ENCODE results near the gene LTBP3. TPM values are rescaled to one million over a fixed set of nuclear protein-coding genes. Genes with fewer than 3 reads are reported as not detected.
"Not testable (repeated sequence)": the region's sequence is repeated elsewhere in the genome, so short reads cannot be mapped to it uniquely, and the experiment has no call there.

The LTBP3 gene
- total and polyA plus RNA-seq, 10 donors, result 20.6 to 137 (median 87.5) TPM

DNA sequence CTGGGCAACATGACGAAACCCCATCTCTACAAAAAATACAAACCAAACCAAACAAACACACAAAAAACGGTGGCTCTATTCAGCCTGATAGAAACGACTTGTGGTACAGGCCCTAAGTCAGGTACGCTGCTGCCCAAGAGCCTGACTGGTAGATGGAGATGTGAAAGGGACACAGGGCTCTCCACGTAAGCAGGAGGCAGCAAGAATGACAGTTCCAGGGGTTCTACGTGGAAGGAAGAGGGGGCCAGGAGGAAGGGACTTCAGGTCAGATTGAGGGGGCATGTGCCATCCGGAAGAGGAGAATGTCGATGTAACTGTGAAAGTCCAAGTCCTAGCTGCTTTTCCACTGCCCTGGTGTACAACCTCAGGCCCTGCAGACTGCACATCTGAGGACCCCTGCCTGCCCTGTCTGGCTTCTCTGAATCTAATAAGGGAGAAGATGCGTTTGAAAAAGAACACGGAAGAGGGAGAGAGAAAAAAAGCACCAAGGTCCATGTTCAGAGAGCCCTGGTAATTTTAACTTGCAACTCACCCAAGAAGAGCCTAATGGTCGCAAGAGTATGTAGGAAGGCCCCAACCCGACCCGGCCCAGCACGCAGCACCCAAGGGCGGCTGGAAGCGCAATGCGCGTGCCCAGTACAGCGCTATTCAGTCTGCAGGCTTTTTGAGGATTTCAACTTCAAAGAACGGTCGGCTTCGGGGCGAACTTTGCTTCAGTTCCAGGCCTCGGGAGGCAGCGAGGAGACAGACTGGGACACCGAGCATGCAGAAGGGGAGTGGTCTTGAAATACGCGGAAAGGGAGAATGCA lies 11.2 kb upstream of the LTBP3 start:
- H3K9me3 ChIP-seq, result no peaks in the 10 kb centered on the region
- DNase-seq, result no peak

DNA sequence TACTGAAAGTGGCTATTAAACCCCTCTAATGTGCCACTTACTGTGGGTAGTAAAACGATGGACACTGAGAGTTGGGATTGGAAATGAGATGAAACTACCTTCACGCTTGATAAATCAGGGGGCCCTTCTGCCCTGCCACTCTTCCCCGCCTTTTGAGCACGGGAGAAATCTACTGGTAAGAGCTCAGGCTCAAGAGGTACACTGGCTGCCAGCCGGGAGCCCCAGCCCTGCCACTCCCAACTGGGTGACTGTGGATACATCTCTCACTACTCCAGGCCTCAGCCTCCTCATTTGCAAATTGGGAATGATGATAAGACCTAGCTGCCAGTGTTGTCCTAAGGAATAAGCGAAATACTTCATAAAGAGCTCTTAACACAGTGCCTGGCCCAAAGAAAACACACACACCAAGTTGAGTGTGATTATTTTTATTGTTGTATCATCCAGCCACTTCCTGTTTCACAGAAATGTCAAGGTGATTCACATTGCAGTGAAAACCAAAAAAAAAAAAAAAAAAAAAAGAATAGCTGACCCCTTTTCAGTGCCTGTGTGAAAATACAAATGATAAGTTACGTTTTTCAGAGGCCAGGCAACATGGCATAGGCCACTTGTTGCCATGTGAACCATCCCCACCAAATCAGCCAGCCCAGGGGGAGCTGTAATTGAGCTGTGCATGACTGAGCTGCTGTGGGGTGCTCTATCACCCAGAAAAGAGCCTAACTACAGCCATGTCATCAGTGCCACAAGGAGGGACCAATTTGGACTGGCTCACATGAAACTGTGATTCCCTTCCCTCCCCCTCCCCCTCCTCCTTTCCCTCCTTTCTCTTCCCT lies 7.7 kb upstream of the LTBP3 start:
- intact Hi-C loops (cut with DNase I; ENCODE audit: low total_unique reads), result no loop called here
- H3K4me1 ChIP-seq, result peaks cover 37 to 74% (median 63%) of the 10 kb centered on the region in 6 donors
- peak overlapping the region; percentile 22 to 99 (median 83) for H3K27ac ChIP-seq
- H3K27me3 ChIP-seq (replicated peaks in 1 of 7), result no peaks in the 10 kb centered on the region
- TF ChIP-seq POLR2AphosphoS5 (IDR thresholded peaks at IDR 0.05) (no peak), POLR2A (IDR thresholded peaks at IDR 0.05) (no peak)
- TF ChIP-seq, protein P1, sequence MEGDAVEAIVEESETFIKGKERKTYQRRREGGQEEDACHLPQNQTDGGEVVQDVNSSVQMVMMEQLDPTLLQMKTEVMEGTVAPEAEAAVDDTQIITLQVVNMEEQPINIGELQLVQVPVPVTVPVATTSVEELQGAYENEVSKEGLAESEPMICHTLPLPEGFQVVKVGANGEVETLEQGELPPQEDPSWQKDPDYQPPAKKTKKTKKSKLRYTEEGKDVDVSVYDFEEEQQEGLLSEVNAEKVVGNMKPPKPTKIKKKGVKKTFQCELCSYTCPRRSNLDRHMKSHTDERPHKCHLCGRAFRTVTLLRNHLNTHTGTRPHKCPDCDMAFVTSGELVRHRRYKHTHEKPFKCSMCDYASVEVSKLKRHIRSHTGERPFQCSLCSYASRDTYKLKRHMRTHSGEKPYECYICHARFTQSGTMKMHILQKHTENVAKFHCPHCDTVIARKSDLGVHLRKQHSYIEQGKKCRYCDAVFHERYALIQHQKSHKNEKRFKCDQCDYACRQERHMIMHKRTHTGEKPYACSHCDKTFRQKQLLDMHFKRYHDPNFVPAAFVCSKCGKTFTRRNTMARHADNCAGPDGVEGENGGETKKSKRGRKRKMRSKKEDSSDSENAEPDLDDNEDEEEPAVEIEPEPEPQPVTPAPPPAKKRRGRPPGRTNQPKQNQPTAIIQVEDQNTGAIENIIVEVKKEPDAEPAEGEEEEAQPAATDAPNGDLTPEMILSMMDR (IDR thresholded peaks at IDR 0.05 in 8 of 11, conservative IDR thresholded peaks at IDR 0.05 in 3 of 11), result no peak
- H3K9me3 ChIP-seq, result no peaks in the 10 kb centered on the region
- DNase-seq, result peak; percentile 72
- H3K36me3 ChIP-seq, result peaks cover 0 to 13% (median 2%) of the 10 kb centered on the region in 6 donors
- H3K4me3 ChIP-seq, result no peak overlapping the region
- WGBS, 5 donors, result 66 to 75% (median 70%) methylated on average over 7 of the region's 7 CpGs

More for the DNA sequence above, 11.2 kb upstream of the LTBP3 start:
- peaks cover 0 to 25% (median 2%) of the 10 kb centered on the region in 6 donors for H3K36me3 ChIP-seq
- H3K27me3 ChIP-seq (replicated peaks in 1 of 7), result no peaks in the 10 kb centered on the region
- WGBS, 5 donors, result 7 to 8% (median 7%) methylated on average over 28 of the region's 28 CpGs
- intact Hi-C loops (cut with DNase I; ENCODE audit: low total_unique reads), result no loop called here
- peak overlapping the region; percentile 76 to 99 (median 96) for H3K27ac ChIP-seq
- H3K4me3 ChIP-seq, result peak overlapping the region; percentile 24 to 95 (median 88)
- peaks cover 58 to 91% (median 88%) of the 10 kb centered on the region in 6 donors for H3K4me1 ChIP-seq
- no peak for TF ChIP-seq POLR2AphosphoS5 (IDR thresholded peaks at IDR 0.05)
- TF ChIP-seq POLR2A (IDR thresholded peaks at IDR 0.05), result no peak
- TF ChIP-seq, protein P1 (IDR thresholded peaks at IDR 0.05 in 8 of 11, conservative IDR thresholded peaks at IDR 0.05 in 3 of 11), result no peak

- H3K9me3 ChIP-seq; DNase-seq; H3K4me3 ChIP-seq; intact Hi-C loops (cut with DNase I; ENCODE audit: low total_unique reads); H3K27me3 ChIP-seq (replicated peaks in 1 of 7): not testable (repeated sequence)
- Histone ChIP-seq H3K27ac (peak overlapping the region; percentile 22 to 99 (median 83)), H3K36me3 (peaks cover 0 to 13% (median 2%) of the 10 kb centered on the region in 6 donors), H3K4me1 (peaks cover 36 to 77% (median 62%) of the 10 kb centered on the region in 6 donors)
- 70 to 80% (median 73%) methylated on average over 12 of the region's 12 CpGs for WGBS, 5 donors
These were observed 6.9 kb upstream of the LTBP3 start for GRCh38 chr11:65564879-65565559.

DNA sequence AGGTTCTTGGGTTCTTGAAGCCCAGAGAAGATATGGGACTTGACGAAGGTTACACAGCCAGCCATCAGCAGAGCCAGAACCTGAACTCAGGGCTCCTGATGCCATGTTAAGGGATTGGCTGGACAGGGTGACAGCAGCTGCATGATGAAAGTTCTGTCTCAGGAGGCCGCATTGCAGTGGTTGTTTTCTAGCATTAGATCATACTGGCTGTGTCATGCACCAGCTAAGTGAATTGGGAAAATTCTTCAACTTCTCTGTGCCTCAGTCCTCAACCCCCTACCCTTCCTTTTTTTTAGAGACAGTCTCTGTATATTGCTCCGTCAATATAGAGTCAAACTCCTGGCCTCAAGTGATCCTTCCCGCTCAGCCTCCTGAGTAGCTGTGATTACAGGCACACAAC lies 5.4 kb upstream of the LTBP3 start:
- peak overlapping the region in 1 of 8 donors; percentile 90 for H3K27ac ChIP-seq
- H3K36me3 ChIP-seq, result peaks cover 0 to 10% (median 2%) of the 10 kb centered on the region in 6 donors
- TF ChIP-seq POLR2A (IDR thresholded peaks at IDR 0.05), result no peak
- TF ChIP-seq, protein P1 (IDR thresholded peaks at IDR 0.05 in 8 of 11, conservative IDR thresholded peaks at IDR 0.05 in 3 of 11), result no peak
- peaks cover 0 to 6% (median 0%) of the 10 kb centered on the region in 7 donors for H3K27me3 ChIP-seq (replicated peaks in 1 of 7)
- 95 to 98% (median 97%) methylated on average over 4 of the region's 4 CpGs for WGBS, 5 donors
- DNase-seq, result no peak
- H3K9me3 ChIP-seq, result no peaks in the 10 kb centered on the region
- H3K4me3 ChIP-seq, result no peak overlapping the region
- peaks cover 35 to 79% (median 62%) of the 10 kb centered on the region in 6 donors for H3K4me1 ChIP-seq
- intact Hi-C loops (cut with DNase I; ENCODE audit: low total_unique reads), result no loop called here

All from spleen (tissue), 11 donors.